Embryonic facial prominence (tissue), 1 donor: ENCODE data around the gene ZBTB20.

Experiments used
- DNase-seq: peaks from one replicate; pipeline ENCODE4 v3.0.0-alpha.2; 2016; ENCODE audit errors: extremely low spot score

The ZBTB20 gene

DNA sequence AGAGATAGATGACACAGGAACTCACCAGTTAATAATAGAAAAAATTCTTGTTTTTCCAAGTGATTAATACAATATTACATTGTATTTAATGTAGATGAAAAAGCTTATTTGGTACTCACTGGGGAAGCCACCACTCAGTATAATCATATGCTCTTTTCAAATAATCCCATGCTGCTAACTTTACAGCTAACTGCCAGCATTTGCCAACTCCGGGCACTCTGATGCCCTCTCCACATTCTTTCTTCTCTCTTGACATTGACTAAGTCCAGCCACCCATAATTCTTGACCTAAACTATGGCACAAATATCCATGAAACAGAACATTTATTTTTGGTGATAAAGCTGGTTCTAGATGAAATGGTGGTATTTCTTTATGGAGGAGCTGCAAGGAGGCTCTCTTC is 384.9 kb downstream of the ZBTB20 start:
- DNase-seq, result no peak

DNA sequence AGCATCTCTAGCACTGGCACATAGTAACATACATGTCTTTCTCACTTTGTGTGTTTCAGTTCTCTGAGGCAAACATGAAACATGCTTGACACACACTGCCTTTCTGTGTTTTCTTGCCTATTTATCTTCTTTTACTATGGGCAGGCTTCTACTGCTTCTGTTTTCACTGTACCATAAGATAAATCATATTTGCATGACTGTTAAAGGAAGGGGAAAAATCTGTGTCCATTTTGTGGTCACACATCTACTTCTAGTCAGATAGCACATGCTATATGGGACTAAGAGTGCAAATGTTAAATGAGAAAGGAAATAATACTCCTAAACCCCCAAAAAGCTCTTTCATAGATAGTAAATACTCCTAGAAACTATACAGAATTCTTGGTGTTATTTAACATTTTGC is 386.4 kb downstream of the ZBTB20 start:
- no peak for DNase-seq

DNA sequence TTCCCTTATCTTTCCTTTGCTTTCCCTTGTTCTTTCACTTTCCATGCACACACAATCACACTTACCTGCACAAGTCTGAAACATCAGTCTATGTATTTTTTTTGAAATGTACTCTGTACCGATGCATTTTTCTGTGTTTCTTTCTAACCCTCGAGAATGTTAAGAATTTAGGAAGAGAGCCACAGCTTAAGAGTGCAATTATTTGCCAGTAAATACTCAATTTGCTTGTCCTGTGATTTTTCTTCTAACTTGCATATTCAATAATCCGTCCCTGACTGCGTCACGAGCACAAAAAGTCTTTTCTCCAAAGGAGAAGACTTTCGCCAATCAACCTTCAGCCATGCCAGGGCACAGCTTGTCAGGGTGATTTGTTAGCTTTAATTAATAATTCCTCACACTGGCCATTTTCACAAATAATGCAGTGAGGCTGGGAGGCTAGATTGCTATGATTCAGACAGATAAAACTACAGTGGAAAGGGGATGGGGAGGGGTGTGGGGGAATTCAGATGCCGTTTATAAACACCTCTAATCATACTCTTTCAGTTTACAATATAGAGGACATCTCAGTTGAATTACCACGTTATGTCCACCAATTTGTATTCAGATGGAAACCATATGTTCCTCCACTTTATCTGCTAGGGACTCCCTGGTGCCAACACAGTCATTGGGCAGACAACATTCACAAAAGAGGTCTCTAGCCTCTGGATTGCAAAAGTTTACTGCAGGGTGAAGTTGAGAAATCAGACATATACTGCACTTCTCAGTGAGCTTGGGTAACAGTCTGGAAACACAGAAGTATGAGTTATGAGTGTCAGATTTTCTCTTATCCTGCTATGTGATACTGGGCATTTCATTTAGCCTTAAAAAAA is 388.0 kb downstream of the ZBTB20 start:
- DNase-seq, result no peak

DNA sequence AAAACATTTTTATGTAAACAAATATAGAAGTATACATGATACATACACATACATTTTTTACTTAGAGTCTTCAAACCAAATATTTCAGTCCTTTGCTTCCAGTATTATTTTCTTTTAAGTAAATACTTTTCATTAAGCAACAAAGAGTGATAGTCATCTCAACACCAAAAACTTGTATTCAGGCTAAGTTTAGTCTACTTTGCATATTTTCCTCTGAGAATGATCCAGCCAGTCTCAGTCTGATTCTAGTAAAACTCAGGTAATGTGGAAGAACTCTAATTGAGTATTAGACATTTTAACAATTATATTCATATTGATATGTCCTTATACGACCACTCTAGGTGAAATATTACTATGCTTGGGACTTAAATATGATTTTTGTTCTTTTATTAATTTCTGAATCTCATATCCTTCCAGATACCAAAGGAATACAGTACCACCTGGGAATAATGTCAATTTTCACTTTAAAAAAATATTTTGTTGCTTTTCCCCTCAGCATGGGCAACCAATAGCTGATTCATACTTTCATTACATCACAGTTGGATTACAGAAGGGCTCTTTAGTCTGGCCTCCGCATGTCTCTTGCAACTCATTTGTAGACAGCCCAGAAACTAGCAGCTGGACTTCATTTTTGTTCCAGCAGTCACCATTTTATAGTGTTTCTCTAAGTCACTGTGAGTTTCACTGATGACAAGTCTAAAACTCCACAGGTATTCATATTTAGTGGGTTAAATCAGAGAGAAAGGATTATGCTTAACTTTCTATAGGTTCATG is 390.4 kb downstream of the ZBTB20 start:
- no peak for DNase-seq

DNA sequence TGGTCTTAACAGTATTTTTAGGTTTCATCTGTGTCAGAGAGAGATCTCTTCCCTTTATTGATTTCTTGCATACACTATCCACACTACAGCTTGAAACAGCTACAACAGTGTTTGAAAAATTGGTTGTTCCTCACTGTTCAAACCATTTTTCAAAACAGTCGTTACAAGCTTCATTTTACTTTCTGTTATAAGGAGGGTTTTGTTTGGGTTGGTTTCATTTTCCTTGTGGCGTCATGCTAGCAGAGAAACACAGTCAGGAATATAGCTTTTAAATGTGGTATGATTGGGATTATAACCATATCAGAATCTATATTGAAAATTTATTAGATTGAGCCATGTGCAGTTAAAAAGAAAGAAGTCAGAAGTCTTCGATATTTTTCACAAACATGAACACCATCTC is 400.6 kb downstream of the ZBTB20 start:
- no peak for DNase-seq

DNA sequence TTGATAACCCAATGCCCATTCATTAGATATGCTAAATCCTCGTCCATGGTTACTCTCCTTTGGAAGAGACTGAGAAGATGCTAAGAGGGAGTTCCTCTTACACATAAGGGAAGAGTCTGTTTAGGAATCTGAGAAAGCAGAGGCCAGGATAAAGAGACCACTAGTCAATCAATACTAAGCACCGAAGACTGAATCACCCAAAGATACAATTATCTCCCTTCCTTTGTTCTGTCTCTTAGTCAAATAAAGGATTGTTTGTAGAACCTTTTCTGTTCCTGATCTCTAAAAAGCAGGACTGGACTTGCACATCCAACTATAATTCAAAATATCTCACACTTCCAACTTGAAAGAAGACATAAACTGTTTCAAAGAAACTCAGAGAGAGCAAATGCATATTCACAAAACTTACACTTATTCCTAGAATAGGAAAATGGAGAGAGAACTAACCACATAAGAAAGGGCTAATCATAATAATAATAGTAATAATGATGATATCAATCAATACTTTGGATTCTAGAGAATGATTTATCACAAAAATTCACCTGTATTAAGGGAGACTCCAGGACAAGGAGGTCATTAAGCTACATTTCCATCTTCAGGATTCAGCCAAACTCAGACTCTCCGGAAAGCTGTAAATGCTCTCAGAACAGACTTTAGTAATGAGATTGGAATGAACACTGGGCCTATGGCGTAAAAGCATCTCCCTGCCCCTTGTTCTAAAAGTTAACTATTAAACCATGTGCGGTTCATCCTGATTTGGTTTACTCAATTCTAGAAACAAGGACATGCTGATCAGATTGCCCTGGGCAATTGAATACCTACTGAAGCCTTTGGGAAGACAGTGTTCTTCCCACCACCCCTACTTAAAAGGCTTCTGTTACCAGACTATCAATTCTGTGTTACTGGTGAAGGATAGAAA is 401.5 kb downstream of the ZBTB20 start:
- no peak for DNase-seq

DNA sequence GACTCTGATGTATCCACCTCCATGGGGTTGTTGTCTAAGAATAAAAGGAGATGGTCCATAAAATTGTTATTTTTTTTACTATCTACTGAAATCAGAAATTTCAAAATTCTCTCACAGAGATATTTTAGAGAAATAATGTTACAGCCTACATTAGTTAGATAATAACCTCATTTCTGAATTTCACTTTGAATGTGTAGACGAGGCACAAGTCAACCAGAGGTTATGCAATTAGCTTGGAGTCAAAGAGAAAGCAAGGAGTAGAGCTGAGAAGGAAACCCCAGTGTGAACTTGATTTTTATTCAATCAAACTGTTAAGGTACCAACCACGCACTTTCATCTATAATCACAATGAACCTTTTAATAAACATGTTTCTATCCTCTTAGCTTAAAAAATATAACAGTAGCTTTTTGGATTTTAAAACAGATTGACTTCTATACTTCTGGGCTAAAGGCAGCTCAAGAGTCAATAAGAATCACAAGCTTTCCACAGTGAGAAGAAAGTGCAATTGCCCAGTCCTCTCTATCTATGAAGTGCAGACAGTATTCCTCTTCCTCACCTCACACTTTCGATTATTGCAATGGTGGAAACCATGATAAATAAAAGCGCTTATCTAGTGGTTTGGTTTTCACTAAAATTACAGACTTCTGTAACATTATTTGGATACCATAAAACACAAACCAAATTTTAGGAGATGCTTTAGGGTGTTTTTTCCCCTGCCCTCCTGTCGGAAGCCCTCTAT is 403.2 kb downstream of the ZBTB20 start:
- DNase-seq, result no peak

DNA sequence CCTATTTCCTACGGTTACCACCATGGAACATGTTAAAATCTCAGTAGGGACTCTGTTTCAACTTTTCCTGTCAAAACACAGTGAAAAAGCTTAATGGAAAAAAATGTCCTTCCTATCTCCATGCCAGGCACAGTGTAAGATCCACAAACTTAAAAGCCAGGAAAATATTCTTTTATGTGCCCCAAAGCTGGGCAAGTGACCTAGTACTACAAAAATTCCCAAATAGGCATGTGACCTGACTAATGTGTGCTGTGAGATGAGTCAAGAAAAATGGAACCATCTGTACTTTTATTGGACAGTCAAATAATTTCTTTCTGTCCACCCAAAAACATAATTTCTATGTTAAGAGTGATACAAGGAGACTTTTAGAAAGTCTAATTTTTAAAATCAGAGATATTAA is 406.0 kb downstream of the ZBTB20 start:
- no peak for DNase-seq

DNA sequence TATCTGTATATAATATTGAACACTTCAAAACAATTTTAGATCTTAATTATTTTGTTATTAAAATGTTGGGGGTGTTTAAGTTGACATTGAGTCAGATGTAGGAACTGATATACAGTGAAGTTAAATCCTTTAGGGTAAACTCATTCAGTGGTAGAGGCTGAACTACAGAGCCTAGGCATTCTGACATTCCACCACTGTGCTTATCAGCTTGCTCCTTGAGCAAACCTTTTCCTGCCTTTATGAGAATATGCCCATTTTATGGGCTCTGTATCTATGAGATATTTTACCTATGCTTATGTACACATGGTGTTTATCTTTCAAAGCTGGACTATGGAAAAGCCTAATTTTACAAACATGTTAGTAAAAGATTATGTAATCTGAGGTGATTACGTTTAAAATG is 407.5 kb downstream of the ZBTB20 start:
- no peak for DNase-seq

DNA sequence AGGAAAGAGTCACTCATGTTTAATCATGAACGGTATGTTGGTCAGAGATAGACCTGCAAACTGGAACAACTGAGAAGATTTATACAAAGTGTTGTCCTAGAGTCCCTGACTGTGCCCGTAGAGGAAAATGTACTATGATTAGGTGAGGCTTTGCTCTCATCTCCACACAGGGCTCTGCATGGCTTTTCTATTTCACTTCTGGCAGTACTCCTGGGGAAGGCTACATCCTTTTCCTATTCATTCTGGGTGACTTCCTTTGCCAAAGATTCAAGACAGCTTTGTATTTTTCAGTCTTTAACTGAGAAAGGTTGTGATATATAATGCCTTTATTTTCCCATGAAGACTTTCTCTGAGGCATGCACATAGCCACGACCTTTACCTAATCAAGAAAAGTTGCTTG is 414.7 kb downstream of the ZBTB20 start:
- DNase-seq, result no peak

DNA sequence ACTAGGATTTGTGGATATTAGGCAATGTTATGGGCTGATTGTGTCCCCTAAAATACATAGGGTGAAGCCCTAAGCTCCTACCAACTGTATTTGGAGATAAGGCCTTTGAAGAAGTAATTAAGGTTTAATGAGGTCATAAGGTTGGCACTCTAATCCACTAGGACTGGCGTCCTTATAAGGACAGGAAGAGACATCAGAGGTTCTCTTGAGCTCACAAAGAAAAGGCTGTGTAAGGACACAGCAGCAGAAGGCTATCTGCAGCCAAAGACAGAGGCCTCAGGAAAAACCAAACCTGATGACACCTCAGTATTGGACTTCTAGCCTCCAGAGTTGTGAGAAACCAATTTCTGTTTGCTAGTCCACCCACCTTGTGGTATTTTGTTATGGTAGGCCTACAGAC is 416.7 kb downstream of the ZBTB20 start:
- DNase-seq, result no peak

DNA sequence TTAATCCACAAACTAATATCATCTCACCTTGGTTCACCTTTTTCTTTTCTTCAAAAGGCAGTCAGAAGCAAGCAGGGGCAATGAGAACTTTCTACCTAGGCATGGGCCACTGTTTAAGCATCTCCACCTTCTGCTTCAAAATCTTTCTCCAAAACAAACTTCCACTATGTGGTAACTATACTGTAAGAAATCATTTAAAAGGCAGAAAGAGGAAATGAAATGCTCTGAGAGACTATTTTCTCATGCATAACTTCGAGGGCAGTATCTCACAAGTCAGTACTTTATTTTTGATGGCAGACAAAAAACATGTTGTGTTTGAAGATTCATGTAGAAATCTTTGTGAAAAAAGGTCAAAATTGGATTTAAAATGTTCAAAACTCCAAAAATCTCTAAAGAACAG is 419.7 kb downstream of the ZBTB20 start:
- DNase-seq, result no peak

DNA sequence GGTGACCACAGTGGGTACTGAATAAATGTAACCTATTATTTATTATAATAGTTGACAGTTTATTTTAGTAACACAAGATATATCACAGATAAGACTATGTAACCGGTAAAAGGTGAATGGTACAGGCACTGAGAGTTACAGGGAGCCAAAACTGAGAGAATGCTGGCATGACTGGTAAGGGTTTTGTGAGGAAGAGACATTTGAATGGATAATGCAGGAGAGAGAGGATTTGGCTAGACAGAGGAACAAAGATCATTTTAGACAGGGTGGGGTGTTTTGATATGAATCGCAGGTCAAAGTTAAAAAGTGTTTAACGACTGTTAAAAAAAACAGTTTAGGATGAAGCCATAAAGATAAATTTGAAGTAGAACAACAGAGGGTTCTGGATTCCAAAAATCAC is 421.1 kb downstream of the ZBTB20 start:
- DNase-seq, result no peak

DNA sequence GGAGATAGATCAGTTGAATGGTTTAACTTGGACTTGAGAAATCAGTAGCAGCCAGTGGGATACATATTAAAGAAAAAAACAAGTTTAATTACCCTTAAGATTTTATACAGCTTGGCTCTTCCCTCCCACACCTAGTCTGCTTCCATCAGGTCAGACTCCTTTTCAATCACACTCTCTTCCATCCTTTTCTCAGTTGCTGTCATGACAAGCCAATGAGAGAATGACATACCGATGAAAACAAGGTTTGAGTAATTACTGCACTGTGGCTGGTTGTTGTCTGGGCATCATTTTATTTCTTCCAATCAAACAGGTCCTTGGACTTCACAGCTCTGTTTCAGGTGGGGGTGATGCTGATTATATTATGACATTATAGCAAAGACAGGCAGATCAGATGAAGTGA is 424.6 kb downstream of the ZBTB20 start:
- DNase-seq, result no peak

DNA sequence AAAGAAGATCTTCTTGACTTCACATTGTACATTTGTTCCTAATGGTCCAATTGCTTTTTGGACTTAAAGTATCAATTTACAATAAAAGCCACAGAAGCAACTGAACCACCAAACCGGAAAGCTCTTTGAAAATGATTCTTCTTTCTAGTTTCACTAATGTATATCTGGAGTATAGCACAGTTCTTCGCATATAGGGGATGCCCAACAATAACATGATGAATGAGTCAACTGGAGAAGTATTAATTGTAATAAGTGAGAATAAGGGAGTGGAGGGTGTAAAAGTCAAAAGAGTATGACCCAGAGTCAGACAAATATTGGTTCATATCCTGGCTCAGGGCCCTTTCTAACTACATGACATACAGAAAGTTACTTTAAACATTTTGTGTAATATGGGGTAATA is 425.2 kb downstream of the ZBTB20 start:
- DNase-seq, result no peak

DNA sequence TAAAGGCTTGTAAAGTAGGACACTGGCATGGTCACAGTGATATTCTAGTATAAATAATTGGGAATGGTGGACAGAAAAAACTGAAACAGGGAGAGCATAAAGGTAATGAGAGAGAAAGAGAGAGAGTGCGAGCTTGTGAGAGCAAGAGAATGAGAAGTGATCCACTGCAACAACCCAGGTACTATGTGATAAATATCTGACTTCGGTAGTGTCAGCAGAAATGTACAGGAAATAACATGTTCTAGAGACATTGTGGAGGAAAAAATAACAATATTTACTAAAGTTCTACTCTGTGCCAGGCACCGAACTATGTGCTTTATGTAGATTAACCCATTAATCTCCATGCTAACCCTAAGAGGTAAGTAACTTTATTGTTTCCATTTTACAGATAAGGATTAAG is 425.9 kb downstream of the ZBTB20 start:
- DNase-seq, result no peak

DNA sequence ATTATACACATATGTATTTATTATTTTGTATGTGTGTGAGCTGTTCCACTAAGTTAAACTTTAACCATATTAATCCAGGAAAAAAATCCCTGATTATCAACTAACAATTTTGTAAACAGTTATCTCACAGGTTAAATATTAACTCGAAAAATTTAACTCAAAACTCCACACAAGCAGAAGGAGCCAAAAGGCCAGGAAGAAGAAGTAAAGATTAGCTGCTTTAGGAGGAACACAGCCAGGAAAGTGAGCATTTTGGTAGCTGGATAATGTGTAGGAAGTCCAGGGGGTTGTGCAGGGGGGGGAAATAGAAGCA is 428.2 kb downstream of the ZBTB20 start:
- no peak for DNase-seq

DNA sequence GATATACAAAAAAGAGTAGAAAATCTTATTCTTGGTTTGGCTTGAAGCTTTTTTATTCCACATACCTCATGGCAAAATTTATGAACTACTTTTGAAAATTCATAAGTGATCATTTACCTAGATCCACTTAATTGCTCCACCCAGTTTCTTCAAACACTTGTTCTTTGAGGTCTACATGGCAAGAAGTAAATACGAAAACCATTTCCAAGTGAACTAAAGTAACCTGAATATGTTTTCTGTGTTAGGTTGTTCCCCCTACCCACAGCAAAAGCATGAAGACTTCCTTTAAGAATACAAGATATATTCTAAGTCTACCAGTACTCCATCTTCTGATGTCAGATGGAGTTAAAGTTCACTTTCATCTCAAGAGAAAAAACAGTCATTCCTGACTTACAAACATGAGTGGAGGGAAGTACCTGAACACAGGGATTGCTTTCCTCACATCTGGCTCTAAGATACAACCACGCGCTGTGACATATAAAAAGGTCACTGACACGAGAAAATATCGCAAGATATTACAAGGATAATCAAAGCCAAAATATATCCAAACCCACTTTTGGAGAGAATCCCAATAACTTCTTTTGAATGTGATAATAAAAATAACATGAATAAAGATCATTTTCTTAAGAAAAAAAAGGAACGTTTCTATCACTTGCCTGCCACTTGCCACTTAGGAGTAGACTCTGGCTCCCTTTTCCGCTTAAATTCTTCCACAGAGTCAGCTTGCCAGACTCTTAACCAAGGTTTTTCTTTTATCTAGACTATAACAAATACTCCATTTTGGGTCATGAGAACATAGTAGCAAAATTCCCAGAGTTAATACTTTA is 428.8 kb downstream of the ZBTB20 start:
- no peak for DNase-seq

DNA sequence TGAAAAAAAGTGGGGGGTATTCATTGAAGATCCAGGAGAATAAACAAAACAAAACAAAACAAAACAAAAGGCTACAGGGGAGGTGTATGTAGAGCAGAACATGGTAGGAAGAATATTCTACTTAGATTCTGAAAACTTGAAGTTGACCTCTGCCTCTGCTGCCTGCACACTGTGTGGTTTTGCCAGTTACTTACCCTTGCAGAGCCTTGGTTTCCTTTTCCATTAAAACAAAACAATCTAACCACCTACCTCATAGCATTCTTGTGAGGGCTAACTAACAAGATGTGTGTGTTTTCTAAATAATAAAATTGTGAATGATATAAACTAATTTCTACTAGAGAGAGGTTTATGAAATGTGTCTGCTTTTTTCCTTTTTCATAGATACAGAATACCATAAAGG is 430.2 kb downstream of the ZBTB20 start:
- no peak for DNase-seq

DNA sequence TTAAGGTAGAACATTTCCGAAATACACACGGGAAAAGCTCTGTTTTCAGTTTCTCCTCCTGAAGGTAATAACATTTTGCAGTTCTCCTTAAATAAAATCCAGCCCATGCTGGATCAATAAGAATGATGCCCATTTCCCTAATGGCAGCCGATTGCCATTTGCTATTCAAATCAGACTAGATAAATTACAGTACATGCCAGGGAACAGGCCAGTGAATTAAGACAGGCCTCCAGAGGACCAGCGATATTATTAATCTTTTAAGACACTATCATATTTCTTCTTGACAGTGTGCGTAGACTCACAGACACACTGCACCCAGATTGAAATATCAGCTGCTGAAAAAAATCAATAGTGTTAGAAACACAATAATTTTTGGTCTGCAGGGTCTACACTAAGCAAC is 431.0 kb downstream of the ZBTB20 start:
- no peak for DNase-seq

DNA sequence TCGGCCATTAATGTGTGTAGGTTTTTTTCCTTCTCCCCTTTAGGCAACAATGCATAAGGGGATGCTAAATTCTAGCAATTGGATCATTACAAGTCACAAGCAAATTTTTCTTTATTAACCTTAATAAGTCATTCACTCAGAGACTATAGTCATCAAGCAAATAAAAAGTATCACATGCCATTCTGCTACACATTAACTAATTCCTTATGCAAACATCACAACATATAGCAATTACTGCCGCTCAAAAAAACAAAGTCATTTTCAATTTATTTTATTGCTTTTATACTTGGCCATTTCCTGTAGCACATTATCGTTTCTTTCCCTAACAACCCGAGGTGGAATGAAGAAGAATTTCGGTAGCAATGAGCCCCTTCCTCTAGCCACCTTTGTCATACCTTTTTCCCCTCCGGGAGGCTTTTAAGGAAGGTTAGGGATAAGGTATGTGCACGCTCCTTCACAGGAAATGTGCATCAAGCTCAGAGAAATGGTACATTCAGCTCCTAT is 432.1 kb downstream of the ZBTB20 start:
- no peak for DNase-seq
